ENCODE data around the gene MRAS.

DNA sequence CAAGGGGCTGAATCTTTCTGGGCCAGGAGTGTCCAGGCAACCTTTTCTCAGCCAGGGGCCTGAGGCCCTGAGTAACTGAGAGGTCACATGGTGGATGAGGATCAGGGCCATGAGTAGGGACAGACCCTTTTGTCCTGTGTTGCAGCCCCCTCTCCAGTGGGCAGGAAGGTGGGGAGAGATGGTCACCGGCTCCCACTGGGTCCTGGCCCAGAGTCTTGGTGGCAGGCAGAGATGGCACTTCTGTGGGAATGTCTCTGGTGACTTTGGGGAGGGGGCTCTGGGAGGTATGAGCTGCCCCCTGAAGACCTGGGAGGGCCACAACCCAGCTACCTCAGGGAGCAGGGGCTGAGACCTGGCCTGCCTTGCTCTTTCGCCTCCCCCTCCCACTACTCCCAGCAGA, 92.9 kb downstream of the MRAS start:
- TF ChIP-seq, protein P1, sequence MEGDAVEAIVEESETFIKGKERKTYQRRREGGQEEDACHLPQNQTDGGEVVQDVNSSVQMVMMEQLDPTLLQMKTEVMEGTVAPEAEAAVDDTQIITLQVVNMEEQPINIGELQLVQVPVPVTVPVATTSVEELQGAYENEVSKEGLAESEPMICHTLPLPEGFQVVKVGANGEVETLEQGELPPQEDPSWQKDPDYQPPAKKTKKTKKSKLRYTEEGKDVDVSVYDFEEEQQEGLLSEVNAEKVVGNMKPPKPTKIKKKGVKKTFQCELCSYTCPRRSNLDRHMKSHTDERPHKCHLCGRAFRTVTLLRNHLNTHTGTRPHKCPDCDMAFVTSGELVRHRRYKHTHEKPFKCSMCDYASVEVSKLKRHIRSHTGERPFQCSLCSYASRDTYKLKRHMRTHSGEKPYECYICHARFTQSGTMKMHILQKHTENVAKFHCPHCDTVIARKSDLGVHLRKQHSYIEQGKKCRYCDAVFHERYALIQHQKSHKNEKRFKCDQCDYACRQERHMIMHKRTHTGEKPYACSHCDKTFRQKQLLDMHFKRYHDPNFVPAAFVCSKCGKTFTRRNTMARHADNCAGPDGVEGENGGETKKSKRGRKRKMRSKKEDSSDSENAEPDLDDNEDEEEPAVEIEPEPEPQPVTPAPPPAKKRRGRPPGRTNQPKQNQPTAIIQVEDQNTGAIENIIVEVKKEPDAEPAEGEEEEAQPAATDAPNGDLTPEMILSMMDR (conservative IDR thresholded peaks at IDR 0.05; ENCODE audit: low read depth, low read length), result no peak
- TF ChIP-seq POLR2A (IDR thresholded peaks at IDR 0.05; ENCODE audit: low read depth, low read length) (no peak), RFX5 (IDR thresholded peaks at IDR 0.05; ENCODE audit: low read depth, low read length) (no peak), MXI1 (IDR thresholded peaks at IDR 0.05; ENCODE audit: borderline replicate concordance, low read depth, low read length) (no peak), BHLHE40 (IDR thresholded peaks at IDR 0.05; ENCODE audit: low read depth, low read length) (no peak), NFE2L2 (IDR thresholded peaks at IDR 0.05; ENCODE audit: low read depth, low read length) (no peak), RAD21 (IDR thresholded peaks at IDR 0.05; ENCODE audit: low read length) (no peak), MAZ (IDR thresholded peaks at IDR 0.05; ENCODE audit: borderline replicate concordance, low read depth, low read length) (no peak), FOS (IDR thresholded peaks at IDR 0.05; ENCODE audit: low read depth, low read length) (no peak), SMC3 (IDR thresholded peaks at IDR 0.05; ENCODE audit: low read depth, low read length) (no peak), MAFK (IDR thresholded peaks at IDR 0.05; ENCODE audit: low read depth, low read length) (no peak), CEBPB (IDR thresholded peaks at IDR 0.05; ENCODE audit: low read depth, low read length) (no peak)
- TF ChIP-seq, protein P2, sequence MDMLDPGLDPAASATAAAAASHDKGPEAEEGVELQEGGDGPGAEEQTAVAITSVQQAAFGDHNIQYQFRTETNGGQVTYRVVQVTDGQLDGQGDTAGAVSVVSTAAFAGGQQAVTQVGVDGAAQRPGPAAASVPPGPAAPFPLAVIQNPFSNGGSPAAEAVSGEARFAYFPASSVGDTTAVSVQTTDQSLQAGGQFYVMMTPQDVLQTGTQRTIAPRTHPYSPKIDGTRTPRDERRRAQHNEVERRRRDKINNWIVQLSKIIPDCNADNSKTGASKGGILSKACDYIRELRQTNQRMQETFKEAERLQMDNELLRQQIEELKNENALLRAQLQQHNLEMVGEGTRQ (IDR thresholded peaks at IDR 0.05; ENCODE audit: low read depth, low read length), result no peak
